ENCODE results near the gene NPTX2.

GRCh38 chr7:98584830-98585229, 32.3 kb upstream of the NPTX2 start:
- TF ChIP-seq CTCF (conservative IDR thresholded peaks at IDR 0.05; ENCODE audit: low read depth in 2 of 2) = no peak
- TF ChIP-seq REST (IDR thresholded peaks at IDR 0.05; ENCODE audit: unreplicated experiment) = no peak
- no peak for TF ChIP-seq EZH2 (IDR thresholded peaks at IDR 0.05; ENCODE audit: low read depth, unreplicated experiment)

Data from GM23338 (cell line).